Peyer's patch (tissue), 4 donors: ENCODE results near the gene ADAMTS16.

ENCODE experiments used
- POLR2A ChIP-seq, 2 donors: fragments of 450-650 bp; IDR thresholded peaks; one replicate each; pipeline ENCODE4 v1.5.1; 2017; ENCODE audit warnings: antibody characterized with exemption in 2 of 2, mild to moderate bottlenecking in 2 of 2, moderate library complexity in 2 of 2
- TF ChIP-seq, protein P1 (sequence below), 6 experiments: fragments of 450-650 bp in 4 of 6; fragments of 200-600 bp in 2 of 6; sonication (generic) in 1 of 6; IDR thresholded peaks; one replicate each; pipeline ENCODE4 v1.5.1; 2017 to 2019; ENCODE audit warnings: antibody characterized with exemption in 6 of 6, mild to moderate bottlenecking in 3 of 6, moderate library complexity in 1 of 6

DNA sequence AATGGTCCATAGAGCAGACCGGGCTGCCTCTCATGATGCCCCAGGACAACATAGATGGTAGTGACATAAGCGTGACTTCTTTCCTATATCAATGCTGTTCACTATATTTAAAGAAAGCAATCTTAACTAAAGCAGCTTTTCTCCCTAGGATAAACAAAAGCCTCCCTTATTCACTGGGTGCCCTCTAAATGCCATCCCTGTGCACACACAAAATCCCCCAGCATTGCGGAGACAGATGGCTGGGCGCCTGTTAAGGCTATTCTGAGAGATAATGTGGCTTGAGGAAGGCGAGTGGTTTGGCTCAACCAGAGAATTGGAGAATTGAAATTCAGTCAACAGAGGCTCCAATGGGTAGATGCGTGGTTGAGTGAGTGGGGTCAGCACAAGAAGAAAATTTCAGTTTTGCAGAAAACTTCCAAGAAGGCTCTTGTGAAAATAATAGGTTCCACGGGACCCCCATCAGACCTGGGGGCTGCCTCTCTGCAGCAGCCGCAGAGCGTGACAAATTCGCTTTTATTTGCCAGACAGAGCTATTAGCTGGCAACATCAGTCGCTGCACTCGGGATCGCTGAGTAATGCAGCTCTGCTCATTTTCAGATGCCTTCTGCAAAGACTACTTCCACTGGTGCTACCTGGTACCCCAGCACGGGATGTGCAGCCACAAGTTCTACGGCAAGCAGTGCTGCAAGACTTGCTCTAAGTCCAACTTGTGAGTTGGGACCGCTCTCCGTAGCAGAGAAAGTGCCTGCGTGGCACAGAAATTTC, 178.5 kb downstream of the ADAMTS16 start:
- TF ChIP-seq, protein P1, sequence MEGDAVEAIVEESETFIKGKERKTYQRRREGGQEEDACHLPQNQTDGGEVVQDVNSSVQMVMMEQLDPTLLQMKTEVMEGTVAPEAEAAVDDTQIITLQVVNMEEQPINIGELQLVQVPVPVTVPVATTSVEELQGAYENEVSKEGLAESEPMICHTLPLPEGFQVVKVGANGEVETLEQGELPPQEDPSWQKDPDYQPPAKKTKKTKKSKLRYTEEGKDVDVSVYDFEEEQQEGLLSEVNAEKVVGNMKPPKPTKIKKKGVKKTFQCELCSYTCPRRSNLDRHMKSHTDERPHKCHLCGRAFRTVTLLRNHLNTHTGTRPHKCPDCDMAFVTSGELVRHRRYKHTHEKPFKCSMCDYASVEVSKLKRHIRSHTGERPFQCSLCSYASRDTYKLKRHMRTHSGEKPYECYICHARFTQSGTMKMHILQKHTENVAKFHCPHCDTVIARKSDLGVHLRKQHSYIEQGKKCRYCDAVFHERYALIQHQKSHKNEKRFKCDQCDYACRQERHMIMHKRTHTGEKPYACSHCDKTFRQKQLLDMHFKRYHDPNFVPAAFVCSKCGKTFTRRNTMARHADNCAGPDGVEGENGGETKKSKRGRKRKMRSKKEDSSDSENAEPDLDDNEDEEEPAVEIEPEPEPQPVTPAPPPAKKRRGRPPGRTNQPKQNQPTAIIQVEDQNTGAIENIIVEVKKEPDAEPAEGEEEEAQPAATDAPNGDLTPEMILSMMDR (IDR thresholded peaks at IDR 0.05), result no peak
- TF ChIP-seq POLR2A (IDR thresholded peaks at IDR 0.05), result no peak
